NCI-H2029 treated with DMSO at 0.1 percent for 48 hours (cell line): ENCODE measurements around the gene TMEM109.

ENCODE experiments used
- DNase-seq: peaks from one replicate; lab custom pipeline; 2025; lab: John Stamatoyannopoulos, UW

TMEM109 gene

GRCh38 chr11:60910281-60910687, 3.7 kb upstream of the TMEM109 start:
- DNase-seq: no peak

DNA sequence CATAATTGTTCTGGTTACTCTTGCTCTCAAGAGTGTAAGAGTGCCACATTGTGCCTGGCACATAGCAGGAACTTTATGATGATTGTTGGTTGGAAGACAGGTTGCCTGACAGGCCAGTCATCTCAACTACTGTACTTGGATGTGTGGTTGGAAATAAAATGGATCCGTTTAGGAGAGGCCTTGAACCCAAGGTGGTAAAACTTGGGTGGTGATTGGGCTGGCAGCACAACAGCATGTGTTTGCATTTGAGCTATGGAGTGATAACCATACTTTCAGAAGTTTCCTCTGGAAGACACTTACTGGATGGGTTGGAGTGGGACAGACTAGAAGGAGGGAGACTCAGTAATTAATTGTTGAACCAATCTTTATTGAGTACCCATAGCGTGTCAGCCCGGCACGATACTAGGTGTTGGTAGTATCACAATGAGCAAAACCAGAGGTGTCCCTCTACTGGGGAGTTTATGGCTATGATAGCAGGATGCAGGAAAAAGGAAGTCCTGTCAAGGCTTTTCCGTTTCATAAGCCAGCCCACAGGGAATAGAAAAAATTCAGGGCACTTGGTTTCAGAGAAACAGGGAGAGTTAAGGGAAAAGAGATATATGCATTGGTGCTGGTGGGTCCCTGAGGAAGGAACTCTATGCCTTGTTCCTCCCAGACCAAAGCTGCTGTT, 3.1 kb upstream of the TMEM109 start:
- no peak for DNase-seq

DNA sequence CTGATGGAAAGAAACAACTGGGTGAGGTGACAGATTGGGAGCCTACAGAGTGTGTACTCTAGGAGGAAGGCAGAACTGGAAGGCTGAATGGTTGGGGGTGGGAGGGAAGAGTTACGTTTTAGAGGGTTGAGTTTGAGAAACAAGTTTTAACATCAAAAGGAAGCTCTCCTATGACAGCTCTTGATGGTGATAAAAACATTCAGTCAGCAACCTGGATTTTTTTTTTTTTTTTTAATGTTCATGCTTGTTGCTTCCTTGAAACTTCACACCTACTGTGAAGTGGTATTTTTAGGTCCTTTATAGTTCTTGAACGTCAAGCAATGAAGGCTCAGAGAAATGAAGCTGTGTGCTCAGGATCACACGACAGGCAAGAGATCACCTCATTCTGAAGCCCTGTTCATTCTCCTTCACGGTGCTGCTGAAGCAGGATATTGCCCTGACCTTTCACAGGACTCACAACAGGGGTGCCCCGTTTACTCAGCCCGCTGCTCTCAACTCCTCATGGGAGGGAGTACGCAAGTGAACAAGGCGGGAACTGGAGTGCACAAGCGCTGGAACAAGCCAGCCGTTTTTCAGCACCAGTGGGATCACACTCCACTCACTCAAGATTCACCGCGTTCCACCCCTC, 1.6 kb upstream of the TMEM109 start:
- DNase-seq: no peak

DNA sequence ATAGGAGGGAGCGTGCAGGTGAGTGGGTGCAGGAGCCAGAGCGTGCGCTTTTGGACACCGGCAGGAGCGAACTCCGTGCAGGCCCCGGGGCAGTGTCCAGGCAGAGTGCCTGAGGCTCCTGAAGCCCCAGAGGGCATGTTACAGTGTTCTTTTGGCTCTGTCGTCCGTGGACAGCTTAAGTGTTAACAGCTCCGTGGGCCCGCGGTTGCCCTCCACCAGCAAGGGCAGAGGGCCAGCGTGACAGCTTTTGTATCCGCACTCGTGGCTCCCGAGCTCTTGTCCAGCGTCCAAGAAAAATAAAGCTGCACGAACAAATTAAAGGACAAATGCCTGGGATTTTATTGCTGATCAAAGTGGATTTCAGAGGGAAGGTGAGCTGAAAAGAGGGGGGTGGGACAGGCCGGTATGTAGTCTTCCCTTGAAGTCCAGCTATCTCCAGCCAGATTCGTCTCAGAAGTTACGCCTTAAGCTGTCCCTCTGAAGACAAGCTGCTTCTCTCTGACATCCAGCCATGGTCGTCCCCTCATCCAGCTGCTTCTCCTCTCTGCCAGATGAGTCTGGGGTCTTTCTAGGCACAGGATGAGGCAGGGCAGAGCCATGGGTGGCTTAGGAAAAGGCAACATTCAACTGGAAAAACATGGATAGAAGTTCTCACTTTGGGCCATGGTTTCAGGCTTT, 968 bp upstream of the TMEM109 start:
- DNase-seq: no peak

DNA sequence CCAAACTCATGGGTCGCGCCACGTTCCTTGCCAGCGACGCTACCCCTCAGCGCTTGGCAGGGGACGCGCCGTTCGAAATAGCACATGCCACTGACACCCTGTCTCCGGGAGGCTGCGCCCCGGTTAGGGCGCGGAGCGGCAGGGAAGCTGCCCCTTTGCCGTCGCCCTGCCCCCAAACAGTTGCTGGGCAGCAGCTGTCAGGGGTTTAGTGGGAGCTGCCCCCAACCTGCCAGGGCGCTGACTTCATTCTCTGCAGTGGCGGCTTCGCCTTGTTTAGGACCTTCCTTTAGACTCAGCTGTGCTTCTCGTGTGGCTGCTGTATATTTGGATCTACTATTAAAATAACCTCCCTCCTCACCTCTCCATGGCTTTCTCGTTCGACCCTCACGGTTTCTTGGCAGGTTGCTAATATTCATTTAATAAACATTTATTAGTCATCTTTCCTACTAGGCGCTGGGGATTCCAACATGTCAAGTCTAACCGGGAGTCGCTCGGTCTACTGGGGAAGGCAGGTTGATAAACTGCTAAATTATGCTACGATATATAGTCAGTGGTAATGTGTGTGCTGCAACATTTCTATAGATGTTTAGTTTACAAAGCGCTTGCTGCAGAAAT, 782 bp downstream of the TMEM109 start:
- DNase-seq: no peak

GRCh38 chr11:60915248-60915914, 1.4 kb downstream of the TMEM109 start:
- no peak for DNase-seq

GRCh38 chr11:60916669-60917206, 2.8 kb downstream of the TMEM109 start:
- no peak for DNase-seq

DNA sequence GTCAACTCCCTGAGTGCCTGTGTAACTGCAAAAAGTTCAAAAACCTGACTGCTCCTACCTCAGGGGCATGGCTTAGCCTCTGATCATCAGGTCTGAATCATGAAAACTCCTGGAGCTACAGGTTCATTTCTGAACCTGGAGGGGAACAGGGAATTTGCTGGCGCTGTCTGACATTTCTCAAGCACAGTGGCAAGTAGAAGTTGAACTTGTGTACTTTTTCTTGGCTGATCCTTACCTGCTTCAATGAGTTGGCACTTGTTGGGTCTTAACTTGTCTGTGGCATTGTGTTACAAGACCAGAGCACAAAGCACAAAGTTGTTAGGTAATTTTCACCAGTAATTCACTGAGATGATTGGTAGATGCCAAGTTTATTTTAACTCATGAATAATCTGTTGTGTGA, 3.3 kb downstream of the TMEM109 start:
- DNase-seq: no peak

DNA sequence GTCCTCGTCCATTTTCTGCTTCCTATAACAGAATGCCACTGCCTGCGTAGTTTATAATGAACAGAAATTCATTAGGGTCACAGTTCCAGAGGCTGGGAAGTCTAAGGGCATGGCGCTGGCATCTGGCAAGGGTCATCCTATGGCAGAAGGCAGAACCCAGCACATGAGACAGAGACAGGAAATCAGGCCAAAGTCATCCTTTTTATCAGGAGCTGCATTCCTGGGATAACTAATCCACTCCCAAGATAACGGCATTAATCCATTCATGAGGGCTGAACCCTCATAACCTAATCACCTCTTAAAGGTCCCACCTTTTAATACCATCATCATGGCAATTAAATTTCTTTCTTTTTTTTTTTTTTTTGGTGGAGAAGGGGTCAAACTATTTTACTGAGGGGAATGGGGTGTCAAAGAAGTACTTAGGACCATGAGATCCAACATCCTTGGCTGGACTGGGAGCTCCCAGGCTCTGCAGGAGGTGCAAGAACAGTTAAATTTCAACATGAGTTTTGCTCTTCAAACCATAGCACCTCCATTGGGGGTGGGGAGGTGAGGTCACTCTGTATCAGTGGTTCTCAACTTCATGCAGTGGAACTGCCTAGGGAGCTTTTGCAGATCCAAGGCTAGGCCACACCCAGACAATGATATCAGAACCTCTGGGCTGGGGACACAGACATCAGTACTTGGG, 4.4 kb downstream of the TMEM109 start:
- DNase-seq: no peak

- no peak for DNase-seq
Observed at GRCh38 chr11:60918939-60919265, 4.9 kb downstream of the TMEM109 start.

- no peak for DNase-seq
Observed at GRCh38 chr11:60919320-60919719, 5.4 kb downstream of the TMEM109 start.

DNA sequence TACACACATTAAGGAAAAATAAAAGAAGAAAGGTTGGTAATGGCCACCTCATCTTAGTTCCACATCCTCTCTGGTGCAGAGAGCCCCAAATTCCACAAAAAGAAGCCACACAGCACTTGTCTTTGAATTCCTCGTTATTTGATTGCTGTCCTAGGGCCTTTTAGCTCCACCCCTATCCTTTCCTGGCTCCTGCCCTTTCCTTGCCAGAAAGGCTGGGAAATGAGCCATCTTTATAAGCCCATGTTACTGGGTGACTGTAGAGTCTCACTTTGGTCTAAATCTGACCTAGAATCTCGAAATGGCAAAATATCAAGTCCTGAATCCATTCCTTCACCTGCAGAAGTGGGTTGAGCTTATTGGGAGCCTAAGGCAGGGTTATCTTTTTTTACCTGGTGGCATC, 6.0 kb downstream of the TMEM109 start:
- DNase-seq: no peak

DNA sequence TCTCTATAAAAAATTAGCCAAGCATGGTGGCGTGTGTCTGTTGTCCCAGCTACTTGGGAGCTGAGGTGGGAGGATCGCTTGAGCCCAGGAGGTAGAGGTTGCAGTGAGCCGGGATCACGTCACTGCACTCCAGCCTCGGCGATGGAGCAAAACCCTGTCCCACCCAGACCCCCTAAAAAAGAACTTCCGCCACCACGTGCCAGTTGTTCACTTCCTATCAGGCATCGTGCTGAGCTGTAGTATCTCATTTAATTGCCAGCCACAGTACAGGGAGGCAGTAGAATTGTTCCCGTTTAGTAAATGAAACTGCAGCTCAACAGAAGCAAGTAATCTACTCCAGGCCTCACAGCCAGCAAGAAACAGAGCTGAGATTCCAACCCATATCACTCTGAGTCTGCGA, 7.3 kb downstream of the TMEM109 start:
- DNase-seq: no peak

DNA sequence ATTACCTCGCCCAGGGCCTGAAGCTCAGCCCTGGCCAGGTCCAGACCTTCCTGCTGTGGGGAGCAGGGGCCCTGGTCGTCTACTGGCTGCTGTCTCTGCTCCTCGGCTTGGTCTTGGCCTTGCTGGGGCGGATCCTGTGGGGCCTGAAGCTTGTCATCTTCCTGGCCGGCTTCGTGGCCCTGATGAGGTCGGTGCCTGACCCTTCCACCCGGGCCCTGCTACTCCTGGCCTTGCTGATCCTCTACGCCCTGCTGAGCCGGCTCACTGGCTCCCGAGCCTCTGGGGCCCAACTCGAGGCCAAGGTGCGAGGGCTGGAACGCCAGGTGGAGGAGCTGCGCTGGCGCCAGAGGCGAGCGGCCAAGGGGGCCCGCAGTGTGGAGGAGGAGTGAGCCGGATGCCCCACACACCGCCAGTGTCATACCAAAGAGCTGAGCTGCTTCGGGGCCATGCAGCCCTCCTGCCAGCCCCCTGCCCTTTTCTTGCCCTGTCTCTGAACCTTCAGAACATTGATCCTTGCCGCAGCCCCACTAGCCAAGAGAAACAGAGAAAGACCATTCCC, 7.9 kb downstream of the TMEM109 start:
- no peak for DNase-seq

DNA sequence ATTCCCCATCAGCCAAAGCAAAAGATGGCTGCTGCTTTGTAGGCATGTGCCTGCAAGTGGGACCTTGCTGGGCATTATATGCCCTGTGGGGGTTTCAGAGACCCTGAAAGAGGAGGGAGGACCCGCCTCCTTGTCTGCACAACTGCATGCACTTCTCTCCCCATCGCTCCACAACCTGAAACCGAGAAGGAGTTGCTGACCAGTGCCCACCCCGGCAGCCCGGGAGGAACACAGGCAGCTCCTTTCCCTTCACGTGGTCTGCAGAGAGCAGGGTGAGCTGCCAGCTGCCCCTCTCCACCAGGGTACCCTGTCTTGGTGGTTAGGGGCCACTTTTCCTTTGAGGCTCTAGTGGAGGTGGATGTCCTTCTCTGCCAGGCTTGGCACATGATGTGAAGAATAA, 8.9 kb downstream of the TMEM109 start:
- DNase-seq: no peak

GRCh38 chr11:60923326-60923725, 9.4 kb downstream of the TMEM109 start:
- DNase-seq: no peak

DNA sequence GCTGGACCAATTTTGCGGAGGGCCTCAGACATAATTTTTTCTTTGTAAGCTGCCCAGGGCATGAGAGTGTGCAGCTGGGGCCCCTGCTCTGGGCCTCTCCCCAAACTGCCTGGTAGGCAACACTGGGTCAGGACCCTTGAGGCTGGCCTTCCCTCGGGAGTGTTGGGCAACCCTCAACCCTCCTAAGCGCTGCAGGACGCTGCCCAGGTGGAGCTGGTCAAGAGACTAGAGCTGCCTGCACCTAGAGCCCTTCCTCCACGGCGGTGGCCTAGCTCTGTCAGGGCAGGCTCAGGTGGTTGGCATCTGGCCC, 9.8 kb downstream of the TMEM109 start:
- DNase-seq: no peak

DNA sequence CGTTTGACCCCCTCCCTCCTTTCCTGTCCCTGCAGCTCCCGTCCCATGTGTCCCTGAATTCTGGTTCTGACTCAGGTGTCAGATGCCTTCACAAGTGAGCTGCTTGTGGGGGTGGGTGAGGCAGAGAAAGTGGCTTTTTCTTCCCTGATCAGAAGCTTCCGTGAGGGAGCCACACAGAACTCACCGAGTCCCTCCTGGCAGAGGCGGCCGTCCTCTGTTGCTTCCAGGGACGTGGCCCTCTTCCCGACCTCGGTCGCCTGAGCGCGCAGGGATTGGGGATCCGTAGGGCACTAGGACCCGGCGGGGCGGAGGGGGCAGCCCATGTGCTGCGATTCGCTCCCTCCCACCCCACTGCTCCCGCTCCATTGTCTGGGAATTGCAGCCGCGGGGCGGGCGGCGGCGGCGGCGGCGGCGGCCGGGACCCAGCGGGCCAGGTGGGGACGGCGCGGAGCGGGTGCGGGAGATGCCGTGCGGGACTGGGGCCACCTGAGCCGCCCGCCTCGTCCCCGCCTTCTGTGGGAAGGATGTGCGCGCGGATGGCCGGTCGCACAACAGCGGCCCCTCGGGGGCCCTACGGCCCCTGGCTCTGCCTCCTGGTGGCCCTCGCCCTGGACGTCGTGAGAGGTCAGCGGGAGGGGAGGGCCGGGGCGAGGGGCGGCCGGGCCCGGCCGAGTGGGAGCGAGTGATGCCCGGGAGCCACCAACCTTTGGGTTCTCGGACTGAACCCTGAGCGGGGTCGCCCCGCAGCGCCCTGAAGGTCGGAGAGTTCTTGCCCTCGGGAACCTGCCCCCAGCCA, 10.3 kb downstream of the TMEM109 start, which contains the start of gene TMEM132A:
Gene TMEM132A, plus strand, starts transcription at position 351 of the 796 bp plus-strand sequence. Its CDS starts 174 bp downstream, at position 525.
- peak; percentile 66 for DNase-seq

- no peak for DNase-seq
Observed at GRCh38 chr11:60924906-60925853, 11.2 kb downstream of the TMEM109 start.
